ENCODE data around the gene WWTR1.

Gene WWTR1

DNA sequence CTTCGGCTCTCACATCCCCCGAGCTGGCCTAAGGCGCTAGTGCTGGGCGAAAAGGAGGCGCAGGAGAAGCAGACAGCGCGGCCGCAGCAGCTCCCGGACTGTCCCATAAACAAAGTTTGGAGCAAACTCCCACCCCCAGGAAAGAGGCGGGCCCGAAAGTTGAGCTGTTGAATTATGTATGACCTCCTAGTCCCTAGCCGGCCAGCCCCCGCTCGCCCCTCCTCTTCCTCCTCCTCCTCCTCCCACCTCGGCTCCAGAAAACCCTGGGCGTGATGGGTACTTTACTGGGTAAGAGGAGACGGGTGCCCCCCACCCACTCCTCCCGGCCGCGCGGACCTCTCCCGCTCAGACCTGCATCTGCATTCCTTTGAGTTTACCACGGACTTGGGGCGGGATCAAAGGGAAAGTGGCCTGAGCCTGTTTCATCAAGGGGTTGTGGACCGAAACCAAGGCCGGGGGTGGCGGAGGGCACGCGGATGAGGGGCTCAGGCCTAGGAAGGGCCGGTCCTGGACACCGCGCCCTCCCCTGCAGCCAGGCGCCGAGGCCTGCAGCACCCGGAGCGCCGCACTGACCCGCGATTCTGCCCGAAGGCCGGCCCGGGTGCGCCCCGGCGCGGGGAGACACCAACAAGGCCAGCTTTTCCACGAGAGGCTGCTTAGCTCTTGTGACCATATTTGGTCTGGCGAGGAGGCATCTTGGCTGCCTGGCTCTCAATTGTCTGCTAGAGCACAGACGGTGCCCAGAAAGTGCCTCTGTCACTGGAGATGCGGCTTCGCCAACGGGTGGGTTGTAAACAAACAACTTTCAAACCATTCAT lies at the start of gene WWTR1:
Gene WWTR1 (minus strand): TSS at position 100 of the 818 bp plus-strand sequence. CDS start 719 bp downstream, outside the sequence.
- FAIRE-seq: peak; percentile 44
- DNase-seq (ENCODE audit: insufficient read length, low spot score): peak; percentile 73

DNA sequence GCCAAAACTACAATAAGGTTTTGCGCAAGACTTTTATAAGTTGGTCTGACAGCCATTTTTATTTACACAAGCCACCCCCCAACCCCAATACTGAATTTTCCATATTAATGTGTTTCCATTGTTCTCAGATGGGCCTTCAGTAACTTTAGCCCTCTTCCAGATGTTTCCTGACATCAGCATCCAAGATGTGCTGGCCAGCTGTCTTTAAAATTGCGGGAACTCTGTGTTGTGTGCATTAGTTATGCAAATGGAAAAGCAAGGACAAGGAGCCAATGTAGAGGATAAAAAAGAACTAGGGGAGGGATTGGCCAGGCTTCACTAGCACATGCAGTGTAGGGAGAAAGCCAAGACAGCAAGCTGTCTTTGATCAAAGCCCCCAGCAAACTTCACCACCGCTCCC lies 49.1 kb upstream of the WWTR1 start:
- FAIRE-seq: no peak
- DNase-seq (ENCODE audit: insufficient read length, low spot score): no peak

DNA sequence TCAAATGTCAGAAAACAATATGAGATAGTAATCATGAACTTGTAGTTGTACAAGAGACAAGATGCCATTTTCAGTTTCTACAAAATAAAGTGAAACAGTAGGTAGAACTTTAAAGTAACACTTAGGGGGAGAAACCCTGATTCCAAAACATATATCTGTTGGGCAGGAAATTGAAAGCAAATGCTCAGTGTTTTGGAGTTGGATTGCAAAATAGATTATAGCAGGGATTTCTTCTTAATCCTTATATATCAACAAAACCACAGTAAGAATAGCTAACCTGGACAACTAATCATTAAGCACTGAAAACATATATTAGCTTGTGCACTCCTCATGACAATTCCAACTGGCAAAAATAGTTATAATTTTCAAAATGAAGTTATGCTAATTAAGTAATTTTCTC lies 47.6 kb upstream of the WWTR1 start:
- FAIRE-seq (no peak), DNase-seq (ENCODE audit: insufficient read length, low spot score) (no peak)

DNA sequence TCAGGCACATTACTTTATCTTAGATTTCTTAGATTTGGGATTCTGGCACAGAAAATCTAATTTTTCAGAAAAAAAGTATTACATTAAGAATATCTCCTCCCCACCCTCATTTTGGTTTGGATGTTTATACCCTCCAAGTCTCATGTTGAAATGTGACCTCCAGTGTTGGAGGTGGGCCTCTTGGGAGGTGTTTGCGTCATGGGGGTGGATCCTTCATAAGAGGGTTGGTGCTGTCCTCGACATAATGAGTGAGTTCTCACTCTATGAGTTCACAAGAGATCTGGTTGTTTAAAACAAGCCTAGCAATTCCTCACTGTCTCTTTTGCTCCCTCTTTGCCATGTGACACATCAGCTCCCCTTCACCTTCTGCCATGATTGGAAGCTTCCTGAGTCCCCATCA lies 45.6 kb upstream of the WWTR1 start:
- DNase-seq (ENCODE audit: insufficient read length, low spot score) (no peak), FAIRE-seq (no peak)

DNA sequence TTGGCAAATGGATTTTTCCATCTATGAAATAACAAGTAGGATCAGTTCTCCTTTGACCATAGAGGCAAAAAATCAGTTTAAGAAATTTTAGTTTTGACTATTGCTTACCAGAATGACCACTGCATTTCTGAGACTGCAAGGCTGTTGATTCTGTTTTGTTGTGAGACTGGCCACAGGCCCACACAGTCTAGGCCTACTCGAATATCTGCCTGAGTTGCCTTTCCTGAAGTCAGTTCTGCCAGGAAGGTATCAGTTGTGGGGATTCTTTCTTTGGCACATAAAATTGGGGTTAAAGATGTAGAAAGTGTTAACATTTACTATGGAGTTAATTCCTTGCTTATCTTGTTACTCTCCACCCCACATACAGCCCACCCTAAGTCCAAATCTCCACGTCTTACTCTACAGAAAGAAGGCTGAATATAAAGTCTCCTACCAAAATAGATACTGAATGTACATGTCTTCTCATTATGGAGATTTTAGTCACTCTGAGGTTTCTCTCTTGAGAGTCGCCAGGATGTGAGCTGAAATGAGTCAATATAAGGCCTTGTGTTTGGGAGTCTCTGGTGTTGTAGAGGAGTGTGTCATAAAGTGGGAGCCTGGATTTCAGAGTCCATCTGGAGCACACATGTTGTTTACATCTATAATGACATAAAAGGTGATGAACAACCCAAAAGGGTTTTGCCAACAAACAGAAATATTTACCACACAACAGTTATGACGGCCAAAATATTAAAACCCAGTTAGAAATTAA lies 45.0 kb upstream of the WWTR1 start:
- DNase-seq (ENCODE audit: insufficient read length, low spot score): no peak
- no peak for FAIRE-seq

GRCh38 chr3:149701977-149702350 lies 44.1 kb upstream of the WWTR1 start:
- no peak for FAIRE-seq

DNA sequence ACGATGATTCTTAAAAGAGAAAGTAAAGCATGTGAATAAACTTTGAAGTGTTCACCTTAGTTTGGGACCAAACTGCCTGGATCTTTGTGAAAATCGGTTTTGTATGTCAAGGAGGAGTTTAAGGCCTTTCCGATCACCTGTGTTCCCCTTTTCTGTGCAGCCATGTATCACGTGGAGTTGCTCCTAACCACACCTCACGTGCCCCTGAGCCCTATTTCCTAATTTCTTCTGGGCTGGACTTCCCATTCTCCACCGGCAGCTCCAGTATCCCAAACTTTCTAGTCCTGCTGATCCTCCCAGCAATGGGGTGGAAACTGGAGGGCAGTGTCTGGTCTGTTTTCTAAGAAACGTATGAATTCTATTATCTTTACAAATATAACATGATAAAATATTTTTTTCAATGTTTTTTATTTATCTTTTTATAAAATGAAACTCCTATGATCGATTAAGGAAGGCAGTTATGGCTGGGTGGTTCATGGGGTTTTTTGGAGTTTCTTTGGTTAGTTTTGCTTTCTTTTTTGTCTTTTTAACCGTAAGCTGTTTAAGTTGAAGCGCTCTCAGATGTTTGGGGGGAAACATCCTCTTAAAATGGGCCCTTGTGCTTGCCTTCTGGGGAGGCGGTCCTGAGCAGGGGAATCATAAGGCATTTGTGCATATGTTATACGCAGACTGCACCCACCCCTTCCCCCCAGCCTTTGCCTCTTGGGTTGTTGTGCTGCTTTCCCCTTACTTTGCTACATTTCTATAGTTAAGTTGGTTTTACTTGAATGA lies 43.6 kb upstream of the WWTR1 start:
- FAIRE-seq: peak; percentile 65

More at GRCh38 chr3:149701977-149702350, 44.1 kb upstream of the WWTR1 start:
- DNase-seq (ENCODE audit: insufficient read length, low spot score): no peak

GRCh38 chr3:149688122-149688757 lies 30.4 kb upstream of the WWTR1 start:
- FAIRE-seq (no peak), DNase-seq (ENCODE audit: insufficient read length, low spot score) (no peak)

More for the DNA sequence above, 43.6 kb upstream of the WWTR1 start:
- no peak for DNase-seq (ENCODE audit: insufficient read length, low spot score)

- FAIRE-seq: no peak
Measured at GRCh38 chr3:149686996-149687395, 29.2 kb upstream of the WWTR1 start.

DNA sequence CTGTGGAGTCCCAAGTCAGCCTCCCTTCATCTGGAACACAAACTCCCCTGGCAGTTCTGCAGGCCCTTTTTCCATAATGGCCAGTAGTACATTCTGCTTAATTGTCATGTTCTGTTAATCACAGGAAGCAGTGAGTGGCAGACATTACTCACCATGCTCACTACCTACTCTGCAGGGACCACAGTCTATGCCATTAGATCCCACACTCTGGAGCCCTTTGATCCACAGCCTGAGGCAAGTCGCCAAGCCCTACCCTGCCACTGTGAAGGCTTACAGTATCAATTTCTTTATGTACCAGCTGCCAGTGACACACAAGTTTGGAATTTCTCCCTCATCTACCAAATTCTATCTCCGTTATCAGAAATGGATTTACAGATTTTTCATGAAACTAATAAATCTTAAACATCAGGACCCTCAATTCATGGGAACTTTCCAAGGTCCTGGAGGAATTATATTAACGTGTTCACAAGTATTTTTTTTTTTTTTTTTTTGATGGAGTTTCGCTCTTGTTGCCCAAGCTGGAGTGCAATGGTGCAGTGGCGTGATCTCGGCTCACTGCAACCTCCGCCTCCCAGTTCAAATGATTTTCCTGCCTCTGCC lies 20.6 kb upstream of the WWTR1 start:
- FAIRE-seq (no peak), DNase-seq (ENCODE audit: insufficient read length, low spot score) (no peak)

More at GRCh38 chr3:149686996-149687395, 29.2 kb upstream of the WWTR1 start:
- no peak for DNase-seq (ENCODE audit: insufficient read length, low spot score)

- FAIRE-seq: no peak
- DNase-seq (ENCODE audit: insufficient read length, low spot score): no peak
Measured at GRCh38 chr3:149673393-149673792, 15.6 kb upstream of the WWTR1 start.

DNA sequence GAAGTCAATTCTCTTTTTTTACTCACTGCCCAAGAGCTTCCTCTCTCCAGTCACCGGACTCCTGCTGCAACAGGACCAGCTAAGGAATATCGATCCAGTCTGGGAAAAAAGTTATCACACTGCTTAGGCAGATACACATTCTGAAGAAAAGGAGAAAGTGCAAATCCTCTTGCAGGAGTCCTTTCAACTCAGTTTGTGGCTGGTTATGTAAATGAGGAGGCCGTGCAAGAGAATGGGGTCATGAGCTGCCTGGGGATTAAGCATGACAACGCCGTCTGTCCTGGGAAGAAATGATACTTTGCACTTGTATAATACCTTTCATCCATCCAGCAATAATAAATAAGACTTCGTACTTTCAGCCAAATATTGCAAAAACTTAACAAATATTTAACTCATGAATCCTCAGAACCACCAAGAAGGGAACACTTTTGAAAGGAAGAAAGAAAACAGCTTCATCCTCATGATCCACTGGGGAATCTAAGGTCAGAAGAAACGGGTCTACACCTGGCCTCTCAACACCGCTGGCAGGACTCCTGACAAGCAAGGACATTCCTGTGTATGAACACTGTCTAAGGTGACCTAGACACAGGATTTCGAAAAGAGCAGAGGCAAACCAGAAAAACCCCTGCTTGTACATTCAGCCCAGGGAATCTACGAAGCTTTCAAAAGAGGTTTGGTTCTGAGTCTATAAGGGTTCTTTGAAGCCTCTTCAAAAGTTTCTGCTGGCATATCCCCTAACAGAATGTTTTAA lies 13.1 kb upstream of the WWTR1 start:
- FAIRE-seq (no peak), DNase-seq (ENCODE audit: insufficient read length, low spot score) (no peak)

GRCh38 chr3:149667576-149667975 lies 9.8 kb upstream of the WWTR1 start:
- DNase-seq (ENCODE audit: insufficient read length, low spot score) (no peak), FAIRE-seq (no peak)

- DNase-seq (ENCODE audit: insufficient read length, low spot score) (no peak), FAIRE-seq (no peak)
Measured at GRCh38 chr3:149663966-149664365, 6.1 kb upstream of the WWTR1 start.

DNA sequence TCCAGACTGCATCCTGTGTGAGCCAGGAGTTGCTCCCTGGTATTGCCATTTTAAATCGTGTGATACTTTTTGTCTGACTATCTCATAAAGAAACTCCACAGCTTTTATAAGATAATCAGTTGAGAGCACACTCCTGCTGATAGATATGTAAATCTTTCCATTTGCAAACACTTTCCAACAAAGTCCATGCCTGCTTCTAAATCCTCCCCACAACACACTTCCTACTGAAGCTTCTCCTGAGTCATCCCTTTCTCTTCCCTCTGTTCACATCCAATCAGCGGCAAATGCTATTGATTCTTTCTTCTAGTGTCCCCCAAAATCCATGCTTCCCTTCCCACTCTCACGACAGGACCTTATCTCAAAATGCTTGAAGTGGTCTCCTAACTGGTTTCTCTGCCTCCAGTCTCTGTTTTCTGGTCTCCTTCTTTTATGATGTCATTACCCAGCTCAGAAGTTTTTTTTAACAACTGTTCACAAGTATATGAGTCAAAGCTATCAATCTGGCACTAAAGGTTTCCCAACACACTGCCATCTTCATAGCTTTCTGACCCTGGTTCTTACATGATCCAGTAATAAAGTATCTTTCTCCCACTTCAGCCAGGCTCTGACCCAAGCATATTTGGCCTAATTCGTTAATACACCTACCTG lies 4.5 kb upstream of the WWTR1 start:
- FAIRE-seq (no peak), DNase-seq (ENCODE audit: insufficient read length, low spot score) (no peak)

GRCh38 chr3:149660462-149660861 lies 2.6 kb upstream of the WWTR1 start:
- FAIRE-seq (no peak), DNase-seq (ENCODE audit: insufficient read length, low spot score) (no peak)

- DNase-seq (ENCODE audit: insufficient read length, low spot score): no peak
- no peak for FAIRE-seq
Measured at GRCh38 chr3:149658744-149659497, 1.1 kb upstream of the WWTR1 start.

DNA sequence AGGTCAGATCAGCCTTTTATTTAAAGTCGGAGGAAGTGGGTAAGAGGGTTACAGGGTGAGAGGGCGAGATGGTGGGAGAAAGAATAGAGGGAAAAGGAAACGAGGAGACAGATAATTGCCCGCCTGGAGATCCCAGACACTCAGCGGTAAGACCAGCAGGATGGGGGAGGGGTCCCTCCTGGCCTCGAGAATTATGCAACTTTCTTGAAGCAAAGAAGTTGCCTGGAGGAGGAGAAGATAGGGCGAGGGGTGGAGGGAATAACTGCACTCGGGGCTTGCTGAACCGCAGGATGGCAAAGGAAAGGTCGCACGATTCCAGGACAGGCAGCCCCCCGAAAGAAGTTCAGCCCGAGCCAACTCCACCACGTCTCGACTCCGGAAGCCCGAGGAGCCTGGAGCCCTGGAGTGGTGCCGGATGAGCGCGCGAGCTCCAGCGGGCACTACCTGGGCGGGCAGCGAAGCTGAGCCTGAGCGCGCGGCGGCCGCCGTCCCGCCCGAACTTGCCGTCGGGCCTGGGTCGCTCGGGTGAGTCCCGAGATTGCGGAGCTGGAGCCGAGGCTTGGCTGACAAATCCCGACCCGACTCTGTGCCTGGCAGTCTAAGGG lies 402 bp downstream of the WWTR1 start:
- no peak for FAIRE-seq
- DNase-seq (ENCODE audit: insufficient read length, low spot score): peak; percentile 41

Measured in GM19239 (cell line).